ENCODE data around the gene CPSF2. TPM values are rescaled to one million over a fixed set of nuclear protein-coding genes. Genes with fewer than 3 reads are reported as not detected.

CPSF2 gene
- total and polyA plus RNA-seq, 4 donors: 9.6 to 19.4 (median 14.2) TPM

DNA sequence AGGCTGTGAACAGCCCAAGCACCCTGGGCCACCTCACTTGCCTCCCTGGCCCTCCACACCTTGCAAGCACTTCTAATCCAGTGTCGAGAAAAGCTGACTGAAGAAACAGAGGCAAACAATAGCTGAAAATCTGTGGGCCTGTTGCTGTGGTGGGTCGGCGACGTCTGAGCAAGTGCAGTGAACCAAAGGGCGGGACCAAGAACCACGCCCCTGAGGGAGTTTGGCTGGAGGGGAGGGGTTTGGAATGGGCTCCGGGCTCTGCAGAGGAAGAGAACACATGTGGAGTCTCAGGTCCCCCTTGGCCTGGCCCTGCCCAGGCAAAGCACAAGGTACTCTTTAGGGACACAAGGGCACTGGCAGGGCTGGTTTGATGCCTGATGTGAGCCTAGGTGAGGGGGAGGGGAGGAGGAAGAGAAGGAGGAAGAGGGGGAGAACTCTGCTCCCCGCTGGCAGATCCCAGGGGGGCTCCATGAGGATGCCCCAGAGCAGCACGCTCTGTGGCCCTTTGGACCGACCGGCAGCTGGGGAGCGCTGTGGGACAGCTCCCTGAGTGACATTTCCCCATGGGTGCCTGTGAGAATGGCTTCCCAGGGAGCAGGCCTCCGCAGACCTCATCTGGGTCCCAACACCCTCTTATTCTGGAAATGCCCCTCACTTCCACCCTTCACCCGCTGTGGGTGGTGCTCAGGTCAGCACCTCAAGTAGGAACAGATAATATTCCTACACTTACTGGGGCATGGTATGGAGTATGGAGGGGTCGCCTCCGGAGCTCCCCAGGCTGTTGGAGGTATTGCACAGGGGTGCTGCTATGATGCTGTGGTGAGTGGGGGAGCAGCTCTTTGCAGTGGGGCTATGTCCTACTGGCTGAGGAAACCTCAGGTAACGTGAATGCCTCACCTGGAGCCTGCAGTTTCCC is 85.5 kb downstream of the CPSF2 start:
- no peaks in the 10 kb centered on the region for H3K36me3 ChIP-seq (ENCODE audit: control insufficient read depth in 4 of 4, insufficient read depth in 3 of 4, low read depth in 1 of 4, low read length in 3 of 4)
- no peak overlapping the region for H3K27ac ChIP-seq (ENCODE audit: low read depth in 1 of 2, low read length in 2 of 2)
- H3K4me1 ChIP-seq (ENCODE audit: control insufficient read depth in 4 of 4, insufficient read depth in 4 of 4, low read length in 3 of 4): no peaks in the 10 kb centered on the region
- peaks cover 0 to 2% (median 1%) of the 10 kb centered on the region in 4 donors for H3K9me3 ChIP-seq (ENCODE audit: control insufficient read depth in 4 of 4, low read length in 3 of 4)
- H3K9ac ChIP-seq (ENCODE audit: low read depth in 1 of 2, low read length in 2 of 2): no peak overlapping the region
- 63% methylated on average over 17 of the region's 17 CpGs for WGBS
- H3K27me3 ChIP-seq (ENCODE audit: control insufficient read depth in 4 of 4, insufficient read depth in 4 of 4, low read length in 3 of 4): no peaks in the 10 kb centered on the region
- DNase-seq (ENCODE audit: low spot score): no peak
- H3K4me3 ChIP-seq (ENCODE audit: low read depth in 1 of 3, low read length in 3 of 3): no peak overlapping the region
- TF ChIP-seq GABPA (IDR thresholded peaks at IDR 0.05 in 1 of 2, conservative IDR thresholded peaks at IDR 0.05 in 1 of 2): no peak
- TF ChIP-seq, protein P1, sequence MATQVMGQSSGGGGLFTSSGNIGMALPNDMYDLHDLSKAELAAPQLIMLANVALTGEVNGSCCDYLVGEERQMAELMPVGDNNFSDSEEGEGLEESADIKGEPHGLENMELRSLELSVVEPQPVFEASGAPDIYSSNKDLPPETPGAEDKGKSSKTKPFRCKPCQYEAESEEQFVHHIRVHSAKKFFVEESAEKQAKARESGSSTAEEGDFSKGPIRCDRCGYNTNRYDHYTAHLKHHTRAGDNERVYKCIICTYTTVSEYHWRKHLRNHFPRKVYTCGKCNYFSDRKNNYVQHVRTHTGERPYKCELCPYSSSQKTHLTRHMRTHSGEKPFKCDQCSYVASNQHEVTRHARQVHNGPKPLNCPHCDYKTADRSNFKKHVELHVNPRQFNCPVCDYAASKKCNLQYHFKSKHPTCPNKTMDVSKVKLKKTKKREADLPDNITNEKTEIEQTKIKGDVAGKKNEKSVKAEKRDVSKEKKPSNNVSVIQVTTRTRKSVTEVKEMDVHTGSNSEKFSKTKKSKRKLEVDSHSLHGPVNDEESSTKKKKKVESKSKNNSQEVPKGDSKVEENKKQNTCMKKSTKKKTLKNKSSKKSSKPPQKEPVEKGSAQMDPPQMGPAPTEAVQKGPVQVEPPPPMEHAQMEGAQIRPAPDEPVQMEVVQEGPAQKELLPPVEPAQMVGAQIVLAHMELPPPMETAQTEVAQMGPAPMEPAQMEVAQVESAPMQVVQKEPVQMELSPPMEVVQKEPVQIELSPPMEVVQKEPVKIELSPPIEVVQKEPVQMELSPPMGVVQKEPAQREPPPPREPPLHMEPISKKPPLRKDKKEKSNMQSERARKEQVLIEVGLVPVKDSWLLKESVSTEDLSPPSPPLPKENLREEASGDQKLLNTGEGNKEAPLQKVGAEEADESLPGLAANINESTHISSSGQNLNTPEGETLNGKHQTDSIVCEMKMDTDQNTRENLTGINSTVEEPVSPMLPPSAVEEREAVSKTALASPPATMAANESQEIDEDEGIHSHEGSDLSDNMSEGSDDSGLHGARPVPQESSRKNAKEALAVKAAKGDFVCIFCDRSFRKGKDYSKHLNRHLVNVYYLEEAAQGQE (IDR thresholded peaks at IDR 0.05): no peak
- TF ChIP-seq, protein P2, sequence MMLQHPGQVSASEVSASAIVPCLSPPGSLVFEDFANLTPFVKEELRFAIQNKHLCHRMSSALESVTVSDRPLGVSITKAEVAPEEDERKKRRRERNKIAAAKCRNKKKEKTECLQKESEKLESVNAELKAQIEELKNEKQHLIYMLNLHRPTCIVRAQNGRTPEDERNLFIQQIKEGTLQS (IDR thresholded peaks at IDR 0.05): no peak
- TF ChIP-seq TAF1 (conservative IDR thresholded peaks at IDR 0.05): no peak
- TF ChIP-seq, protein P3, sequence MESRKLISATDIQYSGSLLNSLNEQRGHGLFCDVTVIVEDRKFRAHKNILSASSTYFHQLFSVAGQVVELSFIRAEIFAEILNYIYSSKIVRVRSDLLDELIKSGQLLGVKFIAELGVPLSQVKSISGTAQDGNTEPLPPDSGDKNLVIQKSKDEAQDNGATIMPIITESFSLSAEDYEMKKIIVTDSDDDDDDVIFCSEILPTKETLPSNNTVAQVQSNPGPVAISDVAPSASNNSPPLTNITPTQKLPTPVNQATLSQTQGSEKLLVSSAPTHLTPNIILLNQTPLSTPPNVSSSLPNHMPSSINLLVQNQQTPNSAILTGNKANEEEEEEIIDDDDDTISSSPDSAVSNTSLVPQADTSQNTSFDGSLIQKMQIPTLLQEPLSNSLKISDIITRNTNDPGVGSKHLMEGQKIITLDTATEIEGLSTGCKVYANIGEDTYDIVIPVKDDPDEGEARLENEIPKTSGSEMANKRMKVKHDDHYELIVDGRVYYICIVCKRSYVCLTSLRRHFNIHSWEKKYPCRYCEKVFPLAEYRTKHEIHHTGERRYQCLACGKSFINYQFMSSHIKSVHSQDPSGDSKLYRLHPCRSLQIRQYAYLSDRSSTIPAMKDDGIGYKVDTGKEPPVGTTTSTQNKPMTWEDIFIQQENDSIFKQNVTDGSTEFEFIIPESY (IDR thresholded peaks at IDR 0.05): no peak
- TF ChIP-seq, protein P4, sequence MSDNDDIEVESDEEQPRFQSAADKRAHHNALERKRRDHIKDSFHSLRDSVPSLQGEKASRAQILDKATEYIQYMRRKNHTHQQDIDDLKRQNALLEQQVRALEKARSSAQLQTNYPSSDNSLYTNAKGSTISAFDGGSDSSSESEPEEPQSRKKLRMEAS (IDR thresholded peaks at IDR 0.05): no peak
- TF ChIP-seq JUND (IDR thresholded peaks at IDR 0.05): no peak
- TF ChIP-seq YY1 (IDR thresholded peaks at IDR 0.05): no peak
- TF ChIP-seq, protein P5, sequence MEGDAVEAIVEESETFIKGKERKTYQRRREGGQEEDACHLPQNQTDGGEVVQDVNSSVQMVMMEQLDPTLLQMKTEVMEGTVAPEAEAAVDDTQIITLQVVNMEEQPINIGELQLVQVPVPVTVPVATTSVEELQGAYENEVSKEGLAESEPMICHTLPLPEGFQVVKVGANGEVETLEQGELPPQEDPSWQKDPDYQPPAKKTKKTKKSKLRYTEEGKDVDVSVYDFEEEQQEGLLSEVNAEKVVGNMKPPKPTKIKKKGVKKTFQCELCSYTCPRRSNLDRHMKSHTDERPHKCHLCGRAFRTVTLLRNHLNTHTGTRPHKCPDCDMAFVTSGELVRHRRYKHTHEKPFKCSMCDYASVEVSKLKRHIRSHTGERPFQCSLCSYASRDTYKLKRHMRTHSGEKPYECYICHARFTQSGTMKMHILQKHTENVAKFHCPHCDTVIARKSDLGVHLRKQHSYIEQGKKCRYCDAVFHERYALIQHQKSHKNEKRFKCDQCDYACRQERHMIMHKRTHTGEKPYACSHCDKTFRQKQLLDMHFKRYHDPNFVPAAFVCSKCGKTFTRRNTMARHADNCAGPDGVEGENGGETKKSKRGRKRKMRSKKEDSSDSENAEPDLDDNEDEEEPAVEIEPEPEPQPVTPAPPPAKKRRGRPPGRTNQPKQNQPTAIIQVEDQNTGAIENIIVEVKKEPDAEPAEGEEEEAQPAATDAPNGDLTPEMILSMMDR (IDR thresholded peaks at IDR 0.05; ENCODE audit: low read depth, low read length, missing input control): no peak
- TF ChIP-seq EGR1 (IDR thresholded peaks at IDR 0.05; ENCODE audit: low read depth in 2 of 2): no peak
- TF ChIP-seq RAD21 (IDR thresholded peaks at IDR 0.05): no peak
- TF ChIP-seq HNF4A (conservative IDR thresholded peaks at IDR 0.05): no peak
- TF ChIP-seq SP1 (IDR thresholded peaks at IDR 0.05): no peak

DNA sequence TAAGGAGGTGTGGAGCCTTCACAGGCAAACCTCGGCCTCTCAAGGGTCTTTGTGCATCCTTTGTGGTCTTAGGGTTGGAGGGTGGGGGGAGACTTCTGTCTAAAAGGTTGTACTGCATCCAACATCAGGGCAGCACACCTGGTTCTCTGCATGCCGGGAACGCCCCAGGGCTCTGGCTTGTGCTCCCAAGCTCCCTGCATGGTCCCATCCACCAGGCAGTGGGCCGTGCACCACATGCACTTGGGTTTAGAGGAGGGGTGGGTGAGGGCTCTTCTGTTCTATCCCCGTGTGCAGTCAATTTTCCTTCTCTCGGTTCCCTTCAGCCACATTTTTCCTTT is 86.1 kb downstream of the CPSF2 start:
- WGBS: 68% methylated on average over 6 of the region's 6 CpGs
- Histone ChIP-seq H3K27me3 (ENCODE audit: control insufficient read depth in 4 of 4, insufficient read depth in 4 of 4, low read length in 3 of 4) (no peaks in the 10 kb centered on the region), H3K36me3 (ENCODE audit: control insufficient read depth in 4 of 4, insufficient read depth in 3 of 4, low read depth in 1 of 4, low read length in 3 of 4) (no peaks in the 10 kb centered on the region), H3K9ac (ENCODE audit: low read depth in 1 of 2, low read length in 2 of 2) (no peak overlapping the region), H3K9me3 (ENCODE audit: control insufficient read depth in 4 of 4, low read length in 3 of 4) (peaks cover 0 to 2% (median 1%) of the 10 kb centered on the region in 4 donors), H3K4me1 (ENCODE audit: control insufficient read depth in 4 of 4, insufficient read depth in 4 of 4, low read length in 3 of 4) (no peaks in the 10 kb centered on the region), H3K4me3 (ENCODE audit: low read depth in 1 of 3, low read length in 3 of 3) (no peak overlapping the region), H3K27ac (ENCODE audit: low read depth in 1 of 2, low read length in 2 of 2) (no peak overlapping the region)
- no peak for DNase-seq (ENCODE audit: low spot score)
- TF ChIP-seq EGR1 (IDR thresholded peaks at IDR 0.05; ENCODE audit: low read depth in 2 of 2) (no peak), HNF4A (conservative IDR thresholded peaks at IDR 0.05) (no peak), TAF1 (conservative IDR thresholded peaks at IDR 0.05) (no peak), NR2F2 (IDR thresholded peaks at IDR 0.05) (no peak), GABPA (IDR thresholded peaks at IDR 0.05 in 1 of 2, conservative IDR thresholded peaks at IDR 0.05 in 1 of 2) (no peak), RXRA (IDR thresholded peaks at IDR 0.05) (no peak), SP1 (IDR thresholded peaks at IDR 0.05) (no peak)
- TF ChIP-seq, protein P5 (IDR thresholded peaks at IDR 0.05; ENCODE audit: low read depth, low read length, missing input control): no peak
- TF ChIP-seq, protein P4 (IDR thresholded peaks at IDR 0.05): no peak
